HG02943 (cell line): ENCODE data around the gene ZBTB8OS.

ENCODE experiments used
- ATAC-seq: cut with Tn5 transposase; IDR thresholded peaks from one replicate; pipeline ENCODE4 v1.9.1; 2021; ENCODE audit warnings: mild to moderate bottlenecking, low read depth, moderate library complexity; ENCODE audit not compliant: unreplicated experiment

Gene ZBTB8OS

GRCh38 chr1:32612189-32612881, 38.0 kb downstream of the ZBTB8OS start:
- peak; percentile 65 for ATAC-seq

GRCh38 chr1:32611859-32612188, 38.5 kb downstream of the ZBTB8OS start:
- no peak for ATAC-seq

GRCh38 chr1:32609180-32609579, 41.2 kb downstream of the ZBTB8OS start:
- no peak for ATAC-seq

GRCh38 chr1:32606565-32607371, 43.6 kb downstream of the ZBTB8OS start:
- ATAC-seq, result no peak

- ATAC-seq, result no peak
These were observed 44.5 kb downstream of the ZBTB8OS start for GRCh38 chr1:32605711-32606424.

GRCh38 chr1:32600034-32600433, 50.3 kb downstream of the ZBTB8OS start:
- no peak for ATAC-seq

- ATAC-seq, result no peak
These were observed 57.4 kb downstream of the ZBTB8OS start for GRCh38 chr1:32592943-32593342.

GRCh38 chr1:32580348-32581017, 69.9 kb downstream of the ZBTB8OS start:
- no peak for ATAC-seq
